GM19099 (cell line): ENCODE data around the gene MOB3A.

Experiments
- POLR2A ChIP-seq: IDR thresholded peaks from 3 replicates; pipeline ENCODE4 v1.6.1; 2011; ENCODE audit warnings: low read depth; ENCODE audit not compliant: insufficient read length; ENCODE audit errors: extremely low read depth

Gene MOB3A

GRCh38 chr19:2096034-2096479 is at the start of gene MOB3A:
Gene MOB3A (minus strand): TSS chr19:2096326. CDS start chr19:2078560, 17,766 bp downstream.
- TF ChIP-seq POLR2A, result peak; percentile 79

GRCh38 chr19:2145831-2146241 is 49.7 kb upstream of the MOB3A start:
- no peak for TF ChIP-seq POLR2A

GRCh38 chr19:2144190-2144589 is 48.1 kb upstream of the MOB3A start:
- no peak for TF ChIP-seq POLR2A

- no peak for TF ChIP-seq POLR2A
These were observed 46.2 kb upstream of the MOB3A start for GRCh38 chr19:2142173-2142829.

- no peak for TF ChIP-seq POLR2A
These were observed 44.0 kb upstream of the MOB3A start for GRCh38 chr19:2140138-2140569.

DNA sequence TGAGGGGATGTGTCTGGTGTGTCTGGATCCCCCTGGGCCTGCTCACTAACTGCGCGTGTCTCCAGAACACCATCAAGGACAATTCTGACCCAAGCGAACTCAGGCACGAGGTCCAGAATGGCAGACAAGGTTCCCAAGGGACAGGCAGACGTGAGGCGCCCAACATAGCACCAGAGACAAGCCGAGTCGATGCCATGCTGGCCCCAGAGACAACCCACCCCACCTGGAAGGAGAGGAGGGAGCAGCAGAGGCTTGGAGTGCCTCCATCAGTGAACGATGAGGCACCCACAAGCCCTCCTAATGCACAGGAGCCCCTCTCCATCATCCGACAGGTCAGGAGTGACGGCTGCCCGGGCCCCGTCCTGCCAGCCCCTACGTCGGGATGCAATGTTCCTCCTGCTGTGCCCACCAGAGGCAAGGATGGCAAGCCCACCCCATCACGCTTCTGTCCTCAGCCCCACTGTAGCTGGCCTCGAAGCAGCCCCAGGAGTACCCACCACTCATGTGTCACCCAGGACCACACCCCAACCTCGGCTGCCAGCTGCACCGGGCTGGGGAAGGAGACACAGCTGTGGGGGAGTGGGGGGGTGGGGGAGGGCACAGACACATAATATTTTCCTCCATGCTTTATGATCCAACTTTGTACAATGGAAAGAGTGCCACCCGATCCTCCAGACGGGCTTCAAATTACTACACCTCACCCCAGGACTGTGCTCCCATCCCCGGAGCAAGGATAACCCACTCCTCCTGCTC is 43.4 kb upstream of the MOB3A start:
- no peak for TF ChIP-seq POLR2A

DNA sequence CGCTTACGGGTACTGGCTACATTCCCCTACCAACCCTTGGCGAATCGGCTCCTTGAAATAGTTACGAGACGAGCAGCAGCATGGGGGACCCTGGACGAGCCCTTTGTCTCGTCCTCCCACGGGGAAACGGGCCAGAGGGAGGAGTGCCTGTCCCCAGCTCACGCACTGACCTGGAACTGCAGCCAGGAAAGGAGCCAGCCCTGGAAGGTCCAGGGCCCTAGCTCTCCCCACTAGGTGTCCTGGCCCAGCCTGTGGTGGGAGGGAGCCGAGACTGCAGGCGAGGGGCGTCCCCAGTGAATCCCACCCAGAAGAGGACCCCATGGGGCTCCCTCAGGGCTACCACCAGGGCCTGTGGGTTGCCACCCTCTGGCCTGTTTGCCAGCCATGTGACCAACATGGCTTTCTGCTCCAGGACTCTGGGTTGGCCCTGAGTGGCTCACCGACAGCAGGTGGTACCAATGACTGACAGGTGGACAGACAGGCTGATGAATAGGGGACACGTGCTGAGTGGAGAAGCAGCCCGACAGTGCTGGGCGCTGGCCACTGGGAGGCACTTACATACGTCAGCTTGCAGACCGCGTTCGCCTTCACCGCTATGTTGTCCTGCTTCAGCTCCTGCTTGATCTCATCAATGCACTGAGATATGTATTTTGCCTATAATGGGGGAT is 42.1 kb upstream of the MOB3A start:
- no peak for TF ChIP-seq POLR2A

GRCh38 chr19:2136796-2137195 is 40.7 kb upstream of the MOB3A start:
- no peak for TF ChIP-seq POLR2A

DNA sequence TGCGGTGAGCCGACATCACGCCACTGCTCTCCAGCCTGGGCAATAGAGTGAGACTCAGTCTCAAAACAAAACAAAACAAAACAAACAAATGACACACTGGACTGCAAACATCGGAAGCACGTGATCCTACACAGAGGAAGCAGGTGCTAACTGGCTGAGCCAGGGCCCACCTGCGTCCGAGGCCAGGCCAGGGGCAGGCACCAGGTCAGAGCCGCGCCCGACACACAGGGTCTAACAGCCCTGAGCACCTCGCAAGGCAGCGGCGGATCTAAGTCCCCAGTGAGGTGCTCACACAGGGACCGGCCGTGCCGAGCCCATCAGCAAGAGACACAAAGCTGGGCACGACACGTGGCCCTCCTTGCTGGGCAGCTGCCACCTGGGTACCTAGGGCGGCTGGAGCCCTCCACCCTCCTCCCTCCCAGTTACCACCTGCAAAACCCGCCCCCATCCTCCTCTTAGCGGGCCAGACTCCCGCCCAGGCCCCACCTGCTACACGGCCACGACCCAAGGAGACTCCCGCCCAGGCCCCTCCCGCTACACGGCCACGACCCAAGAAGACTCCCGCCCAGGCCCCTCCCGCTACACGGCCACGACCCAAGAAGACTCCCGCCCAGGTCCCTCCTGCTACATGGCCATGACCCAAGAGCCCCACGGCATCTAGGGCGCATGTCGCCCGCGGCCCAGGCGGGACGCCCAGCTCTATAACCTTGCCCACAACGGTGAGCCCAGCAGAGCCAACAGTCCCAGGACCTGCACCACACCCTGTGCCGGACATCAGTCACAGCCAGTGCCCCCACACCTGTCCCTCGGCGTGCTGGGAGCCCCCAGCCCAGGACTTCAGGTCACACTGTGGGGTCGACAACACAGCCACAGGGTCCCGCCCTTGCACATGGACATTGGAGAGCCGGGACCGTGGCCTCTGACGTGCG is 39.6 kb upstream of the MOB3A start:
- no peak for TF ChIP-seq POLR2A

DNA sequence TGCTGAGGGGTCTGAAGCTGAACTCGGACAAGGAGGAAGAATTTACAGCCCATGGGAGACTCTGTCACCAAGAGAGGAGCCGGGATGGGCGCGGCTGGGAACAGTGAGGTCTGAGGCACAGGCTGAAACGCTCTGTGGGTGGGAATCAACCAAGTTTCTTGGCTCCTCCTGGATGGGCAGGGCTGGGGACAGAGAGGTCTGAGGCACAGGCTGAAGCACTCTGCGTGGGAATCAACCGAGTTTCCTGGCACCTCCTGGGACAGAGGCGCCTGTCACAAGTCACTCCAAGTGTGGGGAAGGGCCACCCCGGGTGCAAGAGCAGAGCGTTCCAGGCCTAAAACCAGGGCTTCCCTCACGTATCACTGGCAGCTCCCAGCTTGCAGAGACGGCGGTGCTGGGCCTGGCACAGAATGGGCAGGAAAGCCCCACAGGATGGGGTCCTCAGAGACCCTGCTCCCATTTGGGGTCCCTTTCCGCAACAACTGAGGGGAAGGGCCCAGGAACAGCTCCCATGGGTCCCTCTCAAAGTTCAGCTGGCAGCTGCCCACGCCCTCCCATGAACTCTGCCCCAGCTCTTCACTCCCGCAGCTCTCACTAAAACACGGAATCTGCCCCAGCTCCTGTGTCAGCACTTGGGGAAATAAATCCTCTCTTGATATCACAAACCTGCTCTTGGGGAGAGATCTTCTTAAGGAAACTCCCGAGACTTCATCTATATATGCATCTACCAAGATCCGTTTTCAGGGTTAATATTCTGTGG is 36.8 kb upstream of the MOB3A start:
- TF ChIP-seq POLR2A, result no peak

GRCh38 chr19:2132191-2132590 is 36.1 kb upstream of the MOB3A start:
- TF ChIP-seq POLR2A, result no peak

GRCh38 chr19:2129892-2130770 is 34.0 kb upstream of the MOB3A start:
- TF ChIP-seq POLR2A, result no peak

GRCh38 chr19:2129486-2129885 is 33.4 kb upstream of the MOB3A start:
- no peak for TF ChIP-seq POLR2A
